SK-N-SH treated with all-trans-retinoic acid at 6 μM for 48 hours (cell line): Measurements from ENCODE around the gene NUMB.

Experiments used
- CREB5 ChIP-seq: fragments of 250-450 bp; sonication (Bioruptor Pico); IDR thresholded peaks from 2 replicates; pipeline ENCODE4 v1.5.1; 2020; ENCODE audit warnings: low read depth, mild to moderate bottlenecking, moderate library complexity
- CSDC2 ChIP-seq: fragments of 250-450 bp; sonication (Bioruptor Pico); IDR thresholded peaks from 2 replicates; pipeline ENCODE4 v1.5.0; 2020; ENCODE audit warnings: mild to moderate bottlenecking, moderate library complexity
- CSRNP3 ChIP-seq: fragments of 250-450 bp; sonication (Bioruptor Pico); IDR thresholded peaks from 2 replicates; pipeline ENCODE4 v1.5.1; 2021; ENCODE audit warnings: mild to moderate bottlenecking, moderate library complexity
- RARB ChIP-seq: fragments of 250-450 bp; sonication (Bioruptor Pico); IDR thresholded peaks from 2 replicates; pipeline ENCODE4 v1.8.0; 2021; ENCODE audit warnings: mild to moderate bottlenecking, moderate library complexity
- SNAI2 ChIP-seq: fragments of 250-450 bp; sonication (Bioruptor Pico); IDR thresholded peaks from 2 replicates; pipeline ENCODE4 v1.5.0; 2020; ENCODE audit warnings: mild to moderate bottlenecking, moderate library complexity
- ZNF8 ChIP-seq: fragments of 450-650 bp; formaldehyde crosslinking; IDR thresholded peaks from 2 replicates; pipeline ENCODE4 v1.5.0; 2020; ENCODE audit warnings: mild to moderate bottlenecking, moderate library complexity
- TF ChIP-seq, protein P1 (sequence below): fragments of 250-450 bp; sonication (Bioruptor Pico); IDR thresholded peaks from 2 replicates; pipeline ENCODE4 v1.8.0; 2020; ENCODE audit warnings: mild to moderate bottlenecking, moderate library complexity, borderline replicate concordance

- TF ChIP-seq, protein P1, sequence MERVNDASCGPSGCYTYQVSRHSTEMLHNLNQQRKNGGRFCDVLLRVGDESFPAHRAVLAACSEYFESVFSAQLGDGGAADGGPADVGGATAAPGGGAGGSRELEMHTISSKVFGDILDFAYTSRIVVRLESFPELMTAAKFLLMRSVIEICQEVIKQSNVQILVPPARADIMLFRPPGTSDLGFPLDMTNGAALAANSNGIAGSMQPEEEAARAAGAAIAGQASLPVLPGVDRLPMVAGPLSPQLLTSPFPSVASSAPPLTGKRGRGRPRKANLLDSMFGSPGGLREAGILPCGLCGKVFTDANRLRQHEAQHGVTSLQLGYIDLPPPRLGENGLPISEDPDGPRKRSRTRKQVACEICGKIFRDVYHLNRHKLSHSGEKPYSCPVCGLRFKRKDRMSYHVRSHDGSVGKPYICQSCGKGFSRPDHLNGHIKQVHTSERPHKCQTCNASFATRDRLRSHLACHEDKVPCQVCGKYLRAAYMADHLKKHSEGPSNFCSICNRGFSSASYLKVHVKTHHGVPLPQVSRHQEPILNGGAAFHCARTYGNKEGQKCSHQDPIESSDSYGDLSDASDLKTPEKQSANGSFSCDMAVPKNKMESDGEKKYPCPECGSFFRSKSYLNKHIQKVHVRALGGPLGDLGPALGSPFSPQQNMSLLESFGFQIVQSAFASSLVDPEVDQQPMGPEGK (CRISPR knock-in tag), result no peak
- TF ChIP-seq SNAI2 (no peak), CREB5 (CRISPR knock-in tag) (no peak), RARB (CRISPR knock-in tag) (no peak), CSDC2 (CRISPR knock-in tag) (no peak), CSRNP3 (CRISPR knock-in tag) (no peak), ZNF8 (CRISPR knock-in tag) (no peak)
These were observed 172.4 kb downstream of the NUMB start for GRCh38 chr14:73285979-73286378.
